Osteocyte (in vitro differentiated cells): ENCODE results near the gene POLD2. TPM values are rescaled to one million over a fixed set of nuclear protein-coding genes. Genes with fewer than 3 reads are reported as not detected.

Source experiments
- DNase-seq: peaks from one replicate; pipeline ENCODE4 v3.0.0; 2021; ENCODE audit warnings: mixed read lengths; ENCODE audit not compliant: unreplicated experiment; ENCODE audit errors: extremely low spot score
- H3K27ac Mint-ChIP-seq: one replicate; pipeline ENCODE4 v1.8.0; 2021; ENCODE audit warnings: mild to moderate bottlenecking, mixed read lengths; ENCODE audit not compliant: unreplicated experiment
- H3K27me3 Mint-ChIP-seq: one replicate; pipeline ENCODE4 v1.8.0; 2021; ENCODE audit warnings: mixed read lengths; ENCODE audit not compliant: unreplicated experiment
- H3K36me3 Mint-ChIP-seq: one replicate; pipeline ENCODE4 v1.8.0; 2021; ENCODE audit warnings: mixed read lengths; ENCODE audit not compliant: unreplicated experiment
- H3K4me1 Mint-ChIP-seq: one replicate; pipeline ENCODE4 v1.8.0; 2021; ENCODE audit warnings: mixed read lengths; ENCODE audit not compliant: unreplicated experiment
- H3K4me3 Mint-ChIP-seq: one replicate; pipeline ENCODE4 v1.8.0; 2021; ENCODE audit warnings: mild to moderate bottlenecking, moderate library complexity, mixed read lengths; ENCODE audit not compliant: unreplicated experiment
- H3K9me3 Mint-ChIP-seq: one replicate; pipeline ENCODE4 v1.8.0; 2021; ENCODE audit warnings: mixed read lengths; ENCODE audit not compliant: unreplicated experiment
- total RNA-seq: library from RNA; stranded (reverse); gene quantifications from 2 replicates; pipeline ENCODE4 v1.2.1, GENCODE V29; 2021
- TF ChIP-seq, protein P1 (sequence below): fragments of 200-600 bp; sonication (generic); IDR thresholded peaks from 2 replicates; pipeline ENCODE4 v1.5.0; 2021; ENCODE audit warnings: antibody characterized with exemption, mild to moderate bottlenecking, moderate library complexity

The POLD2 gene
- total RNA-seq, 1 donor from 2014 or later = 59.2 TPM

- Mint-ChIP-seq H3K4me3 (peak overlapping the region; percentile 62), H3K36me3 (peaks cover 15% of the 10 kb centered on the region), H3K9me3 (no peaks in the 10 kb centered on the region), H3K4me1 (peaks cover 72% of the 10 kb centered on the region), H3K27ac (peak overlapping the region; percentile 96), H3K27me3 (no peaks in the 10 kb centered on the region)
- TF ChIP-seq, protein P1, sequence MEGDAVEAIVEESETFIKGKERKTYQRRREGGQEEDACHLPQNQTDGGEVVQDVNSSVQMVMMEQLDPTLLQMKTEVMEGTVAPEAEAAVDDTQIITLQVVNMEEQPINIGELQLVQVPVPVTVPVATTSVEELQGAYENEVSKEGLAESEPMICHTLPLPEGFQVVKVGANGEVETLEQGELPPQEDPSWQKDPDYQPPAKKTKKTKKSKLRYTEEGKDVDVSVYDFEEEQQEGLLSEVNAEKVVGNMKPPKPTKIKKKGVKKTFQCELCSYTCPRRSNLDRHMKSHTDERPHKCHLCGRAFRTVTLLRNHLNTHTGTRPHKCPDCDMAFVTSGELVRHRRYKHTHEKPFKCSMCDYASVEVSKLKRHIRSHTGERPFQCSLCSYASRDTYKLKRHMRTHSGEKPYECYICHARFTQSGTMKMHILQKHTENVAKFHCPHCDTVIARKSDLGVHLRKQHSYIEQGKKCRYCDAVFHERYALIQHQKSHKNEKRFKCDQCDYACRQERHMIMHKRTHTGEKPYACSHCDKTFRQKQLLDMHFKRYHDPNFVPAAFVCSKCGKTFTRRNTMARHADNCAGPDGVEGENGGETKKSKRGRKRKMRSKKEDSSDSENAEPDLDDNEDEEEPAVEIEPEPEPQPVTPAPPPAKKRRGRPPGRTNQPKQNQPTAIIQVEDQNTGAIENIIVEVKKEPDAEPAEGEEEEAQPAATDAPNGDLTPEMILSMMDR = no peak
- no peak for DNase-seq
Measured at GRCh38 chr7:44103566-44103922, 19.8 kb downstream of the POLD2 start.

GRCh38 chr7:44102846-44103565 lies 20.3 kb downstream of the POLD2 start:
- H3K36me3 Mint-ChIP-seq = peaks cover 10% of the 10 kb centered on the region
- TF ChIP-seq, protein P1 = no peak
- peak overlapping the region; percentile 62 for H3K4me3 Mint-ChIP-seq
- peaks cover 71% of the 10 kb centered on the region for H3K4me1 Mint-ChIP-seq
- H3K9me3 Mint-ChIP-seq = no peaks in the 10 kb centered on the region
- H3K27me3 Mint-ChIP-seq = no peaks in the 10 kb centered on the region
- H3K27ac Mint-ChIP-seq = peak overlapping the region; percentile 96
- no peak for DNase-seq

DNA sequence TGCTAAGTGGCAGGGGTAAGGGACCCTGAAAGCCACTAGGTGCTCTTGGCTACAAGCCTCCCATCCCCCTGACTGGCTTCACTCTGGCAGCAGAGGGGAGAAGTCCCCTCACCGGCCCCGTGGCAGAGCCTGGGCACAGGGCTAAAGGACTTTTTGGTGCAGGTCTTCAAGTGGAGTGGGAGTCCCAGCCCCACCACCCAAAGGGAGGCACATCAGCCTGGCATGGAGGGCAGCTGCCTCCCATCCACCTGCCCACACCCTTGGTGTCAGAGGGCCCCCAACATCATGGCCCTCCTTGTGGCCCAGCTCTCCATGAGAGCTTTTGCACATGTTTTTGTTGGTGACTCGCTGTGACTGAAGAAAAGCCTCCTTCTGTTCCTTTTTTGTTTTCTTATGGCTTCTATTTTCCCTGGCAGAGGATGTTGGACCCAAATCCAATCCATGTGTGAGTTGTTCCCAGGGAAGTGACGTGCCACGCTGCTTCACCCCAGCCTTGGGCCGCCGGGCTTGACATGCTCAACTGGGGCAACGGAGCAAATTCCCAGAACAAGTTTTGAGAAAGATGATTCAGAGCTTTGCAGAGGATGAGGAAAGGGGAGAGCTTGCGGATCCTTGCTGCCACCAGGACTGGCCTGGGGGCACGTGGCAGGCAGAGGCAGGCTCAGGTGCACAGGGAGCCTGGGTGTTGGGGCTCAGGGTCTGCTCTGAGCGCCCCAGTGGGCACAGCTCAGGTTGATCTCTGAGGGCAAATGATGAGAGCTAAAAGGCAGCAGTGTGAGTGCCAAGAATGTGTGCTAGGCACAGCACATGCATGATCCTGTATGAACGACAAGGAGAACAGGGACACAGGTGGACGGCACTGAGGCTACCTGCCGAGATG lies 21.1 kb downstream of the POLD2 start:
- TF ChIP-seq, protein P1 = no peak
- Mint-ChIP-seq H3K27me3 (no peaks in the 10 kb centered on the region), H3K4me1 (peaks cover 74% of the 10 kb centered on the region), H3K36me3 (peaks cover 10% of the 10 kb centered on the region), H3K4me3 (peak overlapping the region; percentile 36), H3K27ac (peak overlapping the region; percentile 96), H3K9me3 (no peaks in the 10 kb centered on the region)
- DNase-seq = no peak

GRCh38 chr7:44101303-44101965 lies 21.9 kb downstream of the POLD2 start:
- H3K4me3 Mint-ChIP-seq = no peak overlapping the region

More at GRCh38 chr7:44101303-44101965, 21.9 kb downstream of the POLD2 start:
- Mint-ChIP-seq H3K36me3 (peaks cover 9% of the 10 kb centered on the region), H3K9me3 (no peaks in the 10 kb centered on the region), H3K4me1 (peaks cover 77% of the 10 kb centered on the region), H3K27ac (peak overlapping the region; percentile 96), H3K27me3 (no peaks in the 10 kb centered on the region)
- TF ChIP-seq, protein P1 = no peak
- DNase-seq = no peak
